Activated gamma-delta T cell (primary cell): ENCODE results near the gene UBE2H.
A peak's percentile ranks its signal among the peaks of the same experiment; 100 is the strongest.
"Not testable (repeated sequence)": the region's sequence is repeated elsewhere in the genome, so short reads cannot be mapped to it uniquely, and the experiment has no call there.

ENCODE experiments used
- DNase-seq: peaks from one replicate; lab custom pipeline; 2025; lab: John Stamatoyannopoulos, UW
- total RNA-seq, 2 donors: gene quantifications; one replicate each; lab custom pipeline; 2026; lab: John Stamatoyannopoulos, UW

Gene UBE2H
- 91.5 to 98.3 reads per million in 2 donors for total RNA-seq

DNA sequence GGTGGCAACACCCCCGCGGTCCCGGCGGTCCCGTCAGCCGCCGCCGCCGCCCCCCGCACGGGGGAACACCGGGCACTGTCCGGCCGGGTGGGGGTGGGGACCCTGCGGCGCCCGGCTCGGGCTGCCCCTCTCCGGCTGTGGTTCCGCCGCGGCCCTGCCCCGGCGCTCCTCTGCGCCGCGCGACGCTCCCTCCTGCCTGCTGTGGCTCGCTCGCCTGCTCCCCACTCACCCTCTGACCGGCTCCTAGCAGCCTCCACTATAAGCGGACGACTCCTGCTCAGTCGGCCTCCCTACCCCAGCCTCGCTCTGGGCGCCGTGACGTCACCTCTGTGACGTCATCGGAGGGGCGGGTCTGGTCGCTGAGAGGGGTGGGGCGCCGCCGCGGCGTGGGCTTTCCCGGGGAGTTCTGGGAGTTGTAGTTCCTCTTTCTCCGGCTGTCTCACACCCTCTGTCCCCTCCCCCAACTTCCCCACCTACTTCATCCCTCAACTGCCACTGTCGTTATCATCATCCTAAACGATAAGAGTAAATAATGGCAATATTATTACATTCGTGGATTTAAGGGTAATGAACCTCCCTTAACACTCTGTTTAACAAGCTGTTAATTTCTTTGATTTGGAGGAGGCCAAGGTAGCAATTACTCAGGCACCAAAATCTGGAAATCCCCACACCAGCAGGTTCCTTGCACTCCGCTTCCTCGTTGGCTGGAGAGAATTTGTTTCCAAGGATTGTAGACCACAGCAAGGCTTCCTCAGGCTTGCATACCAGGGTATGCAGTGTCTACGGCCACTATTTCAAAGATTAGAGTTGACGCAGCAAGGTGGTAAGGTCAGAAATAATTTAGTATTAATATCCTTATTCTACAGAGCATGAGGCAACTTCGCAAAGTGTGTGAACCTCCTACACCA lies at the start of gene UBE2H:
Gene UBE2H, minus strand, starts transcription at position 308 of the 908 bp plus-strand sequence. CDS start 405 bp downstream, outside the sequence.
- peak; percentile 88 for DNase-seq

- no peak for DNase-seq
Observed at GRCh38 chr7:129998446-129998845, 45.7 kb upstream of the UBE2H start.

GRCh38 chr7:129997285-129997684 lies 44.5 kb upstream of the UBE2H start:
- no peak for DNase-seq

DNA sequence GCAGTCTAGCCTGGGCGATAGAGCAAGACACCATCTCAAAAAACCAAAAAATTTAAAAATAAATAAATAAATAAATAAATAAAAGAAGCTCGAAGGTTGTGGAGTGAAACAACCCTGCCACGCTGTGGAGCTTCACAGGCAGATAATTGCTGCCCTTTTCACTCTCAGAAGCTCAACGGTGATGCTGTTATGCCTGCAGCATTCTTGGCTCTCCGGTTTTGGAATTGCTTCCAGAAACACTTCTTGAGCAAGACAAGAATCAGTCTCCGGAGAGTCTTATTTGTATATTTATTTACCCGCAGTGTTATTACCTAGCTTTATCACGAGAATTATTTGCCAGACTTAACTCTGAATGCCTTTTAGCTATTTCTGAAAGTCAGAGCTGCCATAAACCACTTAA lies 40.5 kb upstream of the UBE2H start:
- no peak for DNase-seq

GRCh38 chr7:129990403-129991192 lies 37.8 kb upstream of the UBE2H start:
- no peak for DNase-seq

DNA sequence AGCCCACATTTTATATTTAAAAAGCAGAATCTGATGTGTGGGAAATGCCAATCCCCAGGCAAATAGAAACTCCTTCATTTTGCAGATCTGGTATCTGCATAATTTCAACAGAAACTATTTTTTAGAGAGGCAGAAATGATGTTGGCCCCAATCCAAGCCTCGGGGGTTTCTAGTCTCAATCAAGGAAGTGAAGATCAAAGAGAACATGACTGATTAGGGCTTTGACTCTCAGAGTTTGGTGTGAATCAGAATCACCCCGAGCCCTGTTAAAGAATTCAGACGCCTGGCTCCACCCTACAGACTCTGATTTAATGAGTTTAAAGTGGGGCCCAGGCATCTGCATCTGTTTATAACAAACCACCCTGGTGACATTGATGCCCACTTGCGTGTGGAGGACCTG lies 36.7 kb upstream of the UBE2H start:
- DNase-seq: no peak

DNA sequence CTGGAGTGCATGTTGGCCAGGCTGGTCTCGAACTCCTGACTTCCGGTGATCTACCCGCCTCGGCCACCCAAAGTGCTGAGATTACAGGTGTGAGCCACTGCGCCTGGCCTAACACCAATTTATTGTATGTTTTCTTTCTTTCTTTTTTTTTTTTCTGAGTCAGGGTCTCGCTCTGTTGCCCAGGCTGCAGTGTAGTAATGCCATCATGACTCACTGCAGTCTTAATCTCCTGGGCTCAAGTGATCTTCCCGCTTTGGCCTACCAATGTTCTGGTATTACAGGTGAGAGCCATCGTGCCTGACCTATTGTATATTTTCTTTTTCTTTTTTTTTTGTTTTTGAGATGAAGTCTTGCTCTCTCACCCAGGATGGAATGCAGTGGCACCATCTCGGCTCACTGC lies 33.8 kb upstream of the UBE2H start:
- DNase-seq: no peak

DNA sequence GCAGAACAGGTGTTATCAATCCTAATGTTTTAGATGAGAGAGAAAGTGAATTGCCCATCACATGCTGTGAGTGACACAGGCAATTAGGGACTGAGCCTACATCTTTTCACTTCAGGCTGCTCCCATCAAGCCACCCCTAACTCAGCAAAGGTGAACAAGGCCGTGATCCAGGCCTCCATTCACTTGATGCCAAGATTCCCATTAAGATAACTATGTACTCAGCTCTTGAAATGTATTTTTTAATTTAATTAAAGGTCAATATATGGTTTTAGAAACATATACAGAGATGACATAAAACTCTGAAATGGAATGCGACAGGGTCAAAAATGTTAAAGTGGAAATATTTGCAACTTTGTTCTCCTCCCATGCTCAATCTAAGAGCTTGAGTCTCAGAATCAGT lies 27.9 kb upstream of the UBE2H start:
- no peak for DNase-seq

- no peak for DNase-seq
Observed at GRCh38 chr7:129975309-129975708, 22.5 kb upstream of the UBE2H start.

DNA sequence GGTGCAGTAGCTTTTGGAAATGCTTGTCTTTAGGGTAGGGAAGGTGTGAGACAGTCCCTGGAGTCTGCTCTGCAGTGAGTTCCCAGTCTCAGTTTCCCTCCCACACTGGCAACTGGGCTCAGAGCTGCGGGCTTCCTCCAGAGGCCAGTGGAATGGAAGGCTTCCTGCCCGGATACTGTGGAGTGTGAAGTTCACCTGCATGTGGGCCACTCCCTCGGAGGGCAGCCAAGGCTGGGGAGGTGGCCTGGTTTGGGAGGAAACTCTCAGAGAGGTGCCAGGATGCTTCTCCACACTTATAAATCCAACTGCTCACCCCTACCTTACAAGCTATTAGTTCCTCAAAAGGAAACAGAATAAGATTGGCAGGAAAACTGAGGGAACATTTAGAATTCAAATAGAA lies 18.1 kb upstream of the UBE2H start:
- no peak for DNase-seq

- DNase-seq: no peak
Observed at GRCh38 chr7:129969881-129970446, 17.2 kb upstream of the UBE2H start.

- DNase-seq: no peak
Observed at GRCh38 chr7:129968592-129969383, 16.0 kb upstream of the UBE2H start.

DNA sequence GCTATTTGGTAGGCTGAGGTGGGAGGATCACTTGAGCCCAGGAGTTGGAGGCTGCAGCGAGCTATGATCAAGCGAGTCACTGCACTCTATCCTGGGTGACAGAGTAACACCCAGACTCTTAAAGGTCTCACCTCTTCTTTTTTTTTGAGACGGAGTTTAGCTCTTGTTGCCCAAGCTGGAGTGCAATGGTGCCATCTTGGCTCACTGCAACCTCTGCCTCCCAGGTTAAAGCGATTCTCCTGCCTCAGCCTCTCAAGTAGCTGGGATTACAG lies 7.4 kb upstream of the UBE2H start:
- DNase-seq: not testable (repeated sequence)

GRCh38 chr7:129959471-129960203 lies 6.9 kb upstream of the UBE2H start:
- DNase-seq: no peak

GRCh38 chr7:129958643-129959470 lies 6.1 kb upstream of the UBE2H start:
- DNase-seq: no peak

DNA sequence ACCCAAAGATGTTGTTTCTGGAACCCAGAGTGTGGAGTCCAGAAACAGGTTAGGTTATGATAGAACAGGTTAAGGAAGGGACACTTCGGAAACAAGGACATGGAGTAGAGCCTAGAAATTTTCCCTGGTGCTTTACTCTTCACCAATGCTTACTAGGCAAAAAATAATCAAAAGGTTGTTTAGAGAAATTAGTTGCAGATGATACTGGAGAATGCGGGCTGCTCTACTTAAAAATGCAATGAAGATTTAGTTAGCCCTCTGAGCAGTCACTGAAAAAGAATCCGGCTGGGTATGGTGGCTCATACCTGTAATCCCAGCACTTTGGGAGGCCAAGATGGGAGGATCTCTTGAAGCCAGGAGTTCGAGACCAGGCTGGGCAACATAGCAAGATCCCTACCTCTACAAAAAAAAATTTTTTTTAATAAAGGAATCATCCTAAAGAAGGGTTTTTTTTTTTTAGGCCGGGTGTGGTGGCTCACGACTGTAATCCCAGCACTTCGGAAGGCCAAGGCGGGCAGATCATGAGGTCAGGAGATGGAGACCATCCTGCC lies 3.3 kb upstream of the UBE2H start:
- DNase-seq: no peak

GRCh38 chr7:129952086-129952652 lies 591 bp downstream of the UBE2H start:
- DNase-seq: peak; percentile 18

GRCh38 chr7:129951226-129952085 lies 1.3 kb downstream of the UBE2H start:
- DNase-seq: no peak

DNA sequence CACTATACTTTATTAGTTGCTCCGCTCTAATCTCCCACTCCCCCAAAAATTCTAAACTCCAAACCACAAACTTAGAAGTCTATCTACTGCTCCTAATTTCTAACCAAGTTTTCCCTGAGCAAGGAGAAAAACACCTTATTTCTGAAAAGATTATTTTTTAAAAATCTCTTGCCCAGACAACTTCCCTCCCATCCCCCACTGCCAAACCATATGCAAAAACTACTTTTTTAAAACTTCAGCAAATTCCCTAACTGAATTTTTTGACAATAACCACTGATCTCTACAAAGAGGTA lies 1.9 kb downstream of the UBE2H start:
- DNase-seq: no peak
